Sigmoid colon (tissue), 4 donors: ENCODE data around the gene TMEM144.

Source experiments
- CTCF ChIP-seq, 4 experiments: fragments of 450-650 bp in 3 of 4; fragments of 200-600 bp in 1 of 4; IDR thresholded peaks; one replicate each; pipeline ENCODE4 v1.5.1; 2016 to 2019; ENCODE audit warnings: antibody characterized with exemption in 4 of 4, mild to moderate bottlenecking in 3 of 4, moderate library complexity in 2 of 4
- EP300 ChIP-seq, 4 donors: sonication (generic); formaldehyde crosslinking; IDR thresholded peaks; one replicate each; pipeline ENCODE4 v1.6.1; 2017; ENCODE audit warnings: antibody characterized with exemption in 4 of 4
- POLR2A ChIP-seq, 2 donors: fragments of 450-650 bp; IDR thresholded peaks; one replicate each; pipeline ENCODE4 v1.6.1; 2016; ENCODE audit warnings: antibody characterized with exemption in 2 of 2, mild to moderate bottlenecking in 2 of 2, moderate library complexity in 2 of 2
- POLR2AphosphoS5 ChIP-seq, 4 donors: sonication (generic); formaldehyde crosslinking; IDR thresholded peaks; one replicate each; pipeline ENCODE4 v1.6.1; 2017; ENCODE audit warnings: antibody characterized with exemption in 4 of 4

GRCh38 chr4:158243071-158243470 is 32.8 kb downstream of the TMEM144 start:
- TF ChIP-seq CTCF (IDR thresholded peaks at IDR 0.05) (no peak), POLR2AphosphoS5 (IDR thresholded peaks at IDR 0.05) (no peak), EP300 (IDR thresholded peaks at IDR 0.05) (no peak), POLR2A (IDR thresholded peaks at IDR 0.05) (no peak)
